HepG2 (cell line): Measurements from ENCODE around the gene LRP1-AS. TPM values are rescaled to one million over a fixed set of nuclear protein-coding genes. Genes with fewer than 3 reads are reported as not detected.

Source experiments
- ATAD3A ChIP-seq: sonication (generic); formaldehyde crosslinking; IDR thresholded peaks from 2 replicates; pipeline ENCODE4 v1.4.0; 2020; ENCODE audit warnings: missing genetic modification reagents
- ATF1 ChIP-seq: IDR thresholded peaks from 2 replicates; pipeline ENCODE4 v1.6.1; 2016; ENCODE audit warnings: mild to moderate bottlenecking, control low read depth
- CCDC6 ChIP-seq: sonication (generic); formaldehyde crosslinking; IDR thresholded peaks from 2 replicates; pipeline ENCODE4 v1.8.1; 2022; ENCODE audit warnings: mild to moderate bottlenecking, missing genetic modification reagents, moderate library complexity
- DPF2 ChIP-seq: sonication (generic); formaldehyde crosslinking; IDR thresholded peaks from 2 replicates; pipeline ENCODE4 v1.4.0; 2020; ENCODE audit warnings: mild to moderate bottlenecking, low read depth, missing genetic modification reagents, borderline replicate concordance
- HMG20B ChIP-seq: conservative IDR thresholded peaks from 2 replicates; pipeline ENCODE4 v1.6.1; 2016; ENCODE audit warnings: missing genetic modification reagents, missing compliant biosample characterization
- ISL2 ChIP-seq: sonication (generic); formaldehyde crosslinking; IDR thresholded peaks from 2 replicates; pipeline ENCODE4 v1.5.0; 2020; ENCODE audit warnings: missing genetic modification reagents
- JDP2 ChIP-seq: sonication (generic); formaldehyde crosslinking; IDR thresholded peaks from 2 replicates; pipeline ENCODE4 v1.8.1; 2022; ENCODE audit warnings: missing genetic modification reagents, borderline replicate concordance
- KLF9 ChIP-seq: IDR thresholded peaks from 2 replicates; pipeline ENCODE4 v1.6.1; 2016; ENCODE audit warnings: low read depth
- MIER2 ChIP-seq: IDR thresholded peaks from 2 replicates; pipeline ENCODE4 v1.6.1; 2016; ENCODE audit warnings: missing biosample characterization, missing genetic modification reagents
- PAF1 ChIP-seq: IDR thresholded peaks from 2 replicates; pipeline ENCODE4 v1.6.1; 2016; ENCODE audit warnings: missing genetic modification reagents, missing compliant biosample characterization
- POLR2AphosphoS2 ChIP-seq: IDR thresholded peaks from 2 replicates; pipeline ENCODE4 v1.6.1; 2011; ENCODE audit warnings: low read depth, low read length, improper control_type of control experiment
- PPARG ChIP-seq: conservative IDR thresholded peaks from 2 replicates; pipeline ENCODE4 v1.6.1; 2016; ENCODE audit warnings: missing biosample characterization, missing genetic modification reagents
- SP2 ChIP-seq: sonication (generic); formaldehyde crosslinking; IDR thresholded peaks from 2 replicates; pipeline ENCODE4 v1.5.1; 2020; ENCODE audit warnings: mild to moderate bottlenecking, missing genetic modification reagents
- ZNF12 ChIP-seq: sonication (generic); formaldehyde crosslinking; IDR thresholded peaks from 2 replicates; pipeline ENCODE4 v1.5.0; 2020; ENCODE audit warnings: missing genetic modification reagents
- ZNF264 ChIP-seq: sonication (generic); formaldehyde crosslinking; IDR thresholded peaks from 2 replicates; pipeline ENCODE4 v1.4.0; 2020; ENCODE audit warnings: missing genetic modification reagents
- ZNF572 ChIP-seq: sonication (generic); formaldehyde crosslinking; IDR thresholded peaks from 2 replicates; pipeline ENCODE4 v1.5.1; 2020; ENCODE audit warnings: mild to moderate bottlenecking, missing genetic modification reagents
- ZNF574 ChIP-seq: sonication (generic); formaldehyde crosslinking; IDR thresholded peaks from 2 replicates; pipeline ENCODE4 v1.4.0; 2020; ENCODE audit warnings: missing genetic modification reagents
- ZNF615 ChIP-seq: sonication (generic); formaldehyde crosslinking; IDR thresholded peaks from 2 replicates; pipeline ENCODE4 v1.5.0; 2020; ENCODE audit warnings: mild to moderate bottlenecking, missing genetic modification reagents, borderline replicate concordance
- ZNF691 ChIP-seq: sonication (generic); formaldehyde crosslinking; IDR thresholded peaks from 2 replicates; pipeline ENCODE4 v1.4.0; 2020; ENCODE audit warnings: missing genetic modification reagents, low read depth, mild to moderate bottlenecking, borderline replicate concordance
- polyA plus RNA-seq, 8 experiments: library from polyadenylated mRNA; depleted of rRNA in 3 of 8; stranded (reverse) in 7 of 8; unstranded in 1 of 8; fragments of >200 nt; fragmentation: Illumina TruSeq in 4 of 8; extraction: Trizol in 4 of 8; gene quantifications; 2 replicates each; pipeline versions ENCODE4 v1.2.1 to v1.2.3, GENCODE V29; 2011 to 2016; ENCODE audit warnings: low read depth in 4 of 8, missing spikeins in 1 of 8, mixed read lengths in 1 of 8; ENCODE audit not compliant: insufficient read depth in 1 of 8
- total RNA-seq, 5 experiments: library from RNA; depleted of rRNA; stranded (reverse); fragments of >200 nt; fragmentation: Illumina TruSeq; extraction: Trizol; gene quantifications; 2 replicates each; pipeline ENCODE4 v1.2.3, GENCODE V29; 2016; ENCODE audit warnings: low read depth in 1 of 5
- TF ChIP-seq, protein P1 (sequence below), 2 experiments: sonication (generic) in 1 of 2; formaldehyde crosslinking in 1 of 2; IDR thresholded peaks; 2 replicates each; pipeline versions ENCODE4 v1.6.1 to v1.9.0; 2014 to 2022; ENCODE audit warnings: antibody characterized with exemption in 1 of 2, borderline replicate concordance in 1 of 2, inconsistent platforms in 1 of 2, low read depth in 1 of 2, missing genetic modification reagents in 1 of 2
- TF ChIP-seq, protein P2 (sequence below): sonication (generic); formaldehyde crosslinking; IDR thresholded peaks from 2 replicates; pipeline ENCODE4 v1.8.0; 2023; ENCODE audit warnings: mild to moderate bottlenecking, missing genetic modification reagents

LRP1-AS gene
- total and polyA plus RNA-seq, 2 of the 13 experiments (the other 11 are each of a cell fraction or from before 2014, with no cell fraction given), result 0.20 TPM; not detected in 1

DNA sequence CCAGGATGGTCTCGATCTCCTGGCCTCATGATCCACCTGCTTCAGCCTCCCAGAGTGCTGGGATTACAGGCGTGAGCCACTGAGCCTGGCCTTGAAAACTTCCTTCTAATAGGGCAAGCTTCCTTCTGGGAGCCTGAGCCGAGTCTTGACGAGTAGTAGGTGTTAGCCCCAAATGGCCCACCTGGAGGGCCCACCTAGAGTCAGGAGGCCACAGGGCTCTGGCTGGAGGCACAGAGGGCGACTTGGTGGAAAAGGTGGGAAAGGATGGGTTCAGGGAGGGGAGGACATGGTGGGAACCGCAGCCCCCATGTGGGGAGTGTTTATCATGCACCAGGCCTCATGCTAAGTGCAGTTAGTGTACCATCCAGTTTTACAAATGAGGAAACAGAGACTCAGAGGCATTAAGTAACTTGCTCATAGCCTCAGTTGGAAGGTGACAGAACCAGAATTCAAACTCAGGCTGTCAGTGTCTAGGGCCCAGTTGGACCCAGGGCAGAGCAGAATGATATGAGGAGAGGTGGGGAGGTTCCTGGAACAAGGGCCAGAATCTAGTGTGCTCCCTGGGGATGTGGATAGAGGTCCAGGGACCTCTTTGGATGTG is 3.1 kb upstream of the LRP1-AS start (continued):
- TF ChIP-seq CCDC6 (CRISPR knock-in tag) (no peak), ISL2 (no peak), ZNF691 (no peak), ATF1 (no peak), ZNF572 (no peak), DPF2 (CRISPR knock-in tag) (no peak), ZNF12 (no peak), PPARG (no peak), ATAD3A (CRISPR knock-in tag) (no peak), JDP2 (CRISPR knock-in tag) (no peak), ZNF574 (no peak), POLR2AphosphoS2 (no peak), MIER2 (no peak), HMG20B (no peak), SP2 (CRISPR knock-in tag) (no peak), ZNF264 (no peak; the same call in 1 of the 2 replicates), PAF1 (CRISPR knock-in tag) (no peak), KLF9 (CRISPR knock-in tag) (no peak), ZNF615 (CRISPR knock-in tag) (no peak)
- TF ChIP-seq, protein P1, sequence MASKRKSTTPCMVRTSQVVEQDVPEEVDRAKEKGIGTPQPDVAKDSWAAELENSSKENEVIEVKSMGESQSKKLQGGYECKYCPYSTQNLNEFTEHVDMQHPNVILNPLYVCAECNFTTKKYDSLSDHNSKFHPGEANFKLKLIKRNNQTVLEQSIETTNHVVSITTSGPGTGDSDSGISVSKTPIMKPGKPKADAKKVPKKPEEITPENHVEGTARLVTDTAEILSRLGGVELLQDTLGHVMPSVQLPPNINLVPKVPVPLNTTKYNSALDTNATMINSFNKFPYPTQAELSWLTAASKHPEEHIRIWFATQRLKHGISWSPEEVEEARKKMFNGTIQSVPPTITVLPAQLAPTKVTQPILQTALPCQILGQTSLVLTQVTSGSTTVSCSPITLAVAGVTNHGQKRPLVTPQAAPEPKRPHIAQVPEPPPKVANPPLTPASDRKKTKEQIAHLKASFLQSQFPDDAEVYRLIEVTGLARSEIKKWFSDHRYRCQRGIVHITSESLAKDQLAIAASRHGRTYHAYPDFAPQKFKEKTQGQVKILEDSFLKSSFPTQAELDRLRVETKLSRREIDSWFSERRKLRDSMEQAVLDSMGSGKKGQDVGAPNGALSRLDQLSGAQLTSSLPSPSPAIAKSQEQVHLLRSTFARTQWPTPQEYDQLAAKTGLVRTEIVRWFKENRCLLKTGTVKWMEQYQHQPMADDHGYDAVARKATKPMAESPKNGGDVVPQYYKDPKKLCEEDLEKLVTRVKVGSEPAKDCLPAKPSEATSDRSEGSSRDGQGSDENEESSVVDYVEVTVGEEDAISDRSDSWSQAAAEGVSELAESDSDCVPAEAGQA (IDR thresholded peaks at IDR 0.05; ENCODE audit: low read depth), result no peak
- TF ChIP-seq, protein P1 (CRISPR knock-in tag; IDR thresholded peaks at IDR 0.05; ENCODE audit: borderline replicate concordance), result no peak
- TF ChIP-seq, protein P2, sequence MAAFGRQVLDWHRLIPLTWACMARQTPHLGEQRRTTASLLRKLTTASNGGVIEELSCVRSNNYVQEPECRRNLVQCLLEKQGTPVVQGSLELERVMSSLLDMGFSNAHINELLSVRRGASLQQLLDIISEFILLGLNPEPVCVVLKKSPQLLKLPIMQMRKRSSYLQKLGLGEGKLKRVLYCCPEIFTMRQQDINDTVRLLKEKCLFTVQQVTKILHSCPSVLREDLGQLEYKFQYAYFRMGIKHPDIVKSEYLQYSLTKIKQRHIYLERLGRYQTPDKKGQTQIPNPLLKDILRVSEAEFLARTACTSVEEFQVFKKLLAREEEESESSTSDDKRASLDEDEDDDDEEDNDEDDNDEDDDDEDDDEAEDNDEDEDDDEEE (CRISPR knock-in tag), result no peak
